Activated naive CD8-positive, alpha-beta T cell treated with anti-CD3 and anti-CD28 coated beads, Interleukin-2, amount 10 ng/mL, durations not matched to agents 7 days and 5 days (primary cell): ENCODE data around the gene ZMIZ1. TPM values are rescaled to one million over a fixed set of nuclear protein-coding genes. Genes with fewer than 3 reads are reported as not detected.

ENCODE experiments used
- ATAC-seq: fragments of 150-1000 bp; cut with Tn5 transposase; one replicate; pipeline ENCODE4 v1.10.0; 2021; ENCODE audit warnings: low read depth, moderate library complexity
- POLR2A ChIA-PET: fragments of 350-600 bp; sonication (Branson Sonifier 250); formaldehyde crosslinking; loops from one replicate; lab custom pipeline; 2021; ENCODE audit warnings: antibody characterized with exemption; lab: Charles Lee
- DNase-seq: peaks from one replicate; pipeline ENCODE4 v3.0.0; 2021
- H3K27ac Mint-ChIP-seq: one replicate; pipeline ENCODE4 v1.8.0; 2022; ENCODE audit warnings: mild to moderate bottlenecking, mixed read lengths
- H3K27me3 Mint-ChIP-seq: one replicate; pipeline ENCODE4 v1.8.0; 2022; ENCODE audit warnings: mild to moderate bottlenecking, moderate library complexity, mixed read lengths
- H3K36me3 Mint-ChIP-seq: one replicate; pipeline ENCODE4 v1.8.0; 2021; ENCODE audit warnings: mild to moderate bottlenecking, mixed read lengths
- H3K4me1 Mint-ChIP-seq: one replicate; pipeline ENCODE4 v1.8.0; 2021; ENCODE audit warnings: mixed read lengths
- H3K4me3 Mint-ChIP-seq: one replicate; pipeline ENCODE4 v1.8.0; 2022; ENCODE audit warnings: mild to moderate bottlenecking, moderate library complexity, mixed read lengths
- H3K9me3 Mint-ChIP-seq: one replicate; pipeline ENCODE4 v1.8.0; 2021; ENCODE audit warnings: mixed read lengths
- total RNA-seq, 2 experiments: library from RNA; stranded (reverse); gene quantifications; one replicate each; pipeline ENCODE4 v1.2.3, GENCODE V29; 2021

ZMIZ1 gene
- total RNA-seq, 2 experiments from 2014 or later: 28.8 to 29.3 TPM

- ATAC-seq: no peak
- H3K36me3 Mint-ChIP-seq: no peaks in the 10 kb centered on the region
- no peaks in the 10 kb centered on the region for H3K27me3 Mint-ChIP-seq
- H3K4me1 Mint-ChIP-seq: no peaks in the 10 kb centered on the region
- H3K4me3 Mint-ChIP-seq: no peak overlapping the region
- no peak overlapping the region for H3K27ac Mint-ChIP-seq
- POLR2A ChIA-PET: no interaction called here
- no peak for DNase-seq
- H3K9me3 Mint-ChIP-seq: no peaks in the 10 kb centered on the region
Measured at GRCh38 chr10:79189853-79190435, 121.2 kb downstream of the ZMIZ1 start.

- POLR2A ChIA-PET: no interaction called here
- ATAC-seq: no peak
Measured at GRCh38 chr10:79190740-79191261, 122.0 kb downstream of the ZMIZ1 start.

GRCh38 chr10:79191951-79192676 is 123.3 kb downstream of the ZMIZ1 start:
- ATAC-seq (no peak), DNase-seq (no peak)
- Mint-ChIP-seq H3K9me3 (no peaks in the 10 kb centered on the region), H3K27ac (no peak overlapping the region), H3K36me3 (no peaks in the 10 kb centered on the region), H3K4me1 (peaks cover 2% of the 10 kb centered on the region), H3K4me3 (no peak overlapping the region), H3K27me3 (no peaks in the 10 kb centered on the region)
- POLR2A ChIA-PET: no interaction called here

More at GRCh38 chr10:79190740-79191261, 122.0 kb downstream of the ZMIZ1 start:
- peaks cover 2% of the 10 kb centered on the region for H3K4me1 Mint-ChIP-seq
- H3K9me3 Mint-ChIP-seq: no peaks in the 10 kb centered on the region
- DNase-seq: no peak
- H3K36me3 Mint-ChIP-seq: no peaks in the 10 kb centered on the region
- H3K27me3 Mint-ChIP-seq: no peaks in the 10 kb centered on the region
- H3K4me3 Mint-ChIP-seq: no peak overlapping the region
- no peak overlapping the region for H3K27ac Mint-ChIP-seq

GRCh38 chr10:79192677-79193003 is 123.9 kb downstream of the ZMIZ1 start:
- no peak overlapping the region for H3K4me3 Mint-ChIP-seq
- H3K27ac Mint-ChIP-seq: no peak overlapping the region
- no peaks in the 10 kb centered on the region for H3K36me3 Mint-ChIP-seq
- no peaks in the 10 kb centered on the region for H3K27me3 Mint-ChIP-seq
- H3K4me1 Mint-ChIP-seq: peaks cover 2% of the 10 kb centered on the region
- DNase-seq (no peak), ATAC-seq (no peak)
- no peaks in the 10 kb centered on the region for H3K9me3 Mint-ChIP-seq
- POLR2A ChIA-PET: no interaction called here

- no peak overlapping the region for H3K27ac Mint-ChIP-seq
- ATAC-seq (no peak), DNase-seq (no peak)
- H3K4me3 Mint-ChIP-seq: no peak overlapping the region
- no peaks in the 10 kb centered on the region for H3K9me3 Mint-ChIP-seq
- POLR2A ChIA-PET: no interaction called here
- H3K27me3 Mint-ChIP-seq: no peaks in the 10 kb centered on the region
- peaks cover 2% of the 10 kb centered on the region for H3K4me1 Mint-ChIP-seq
- H3K36me3 Mint-ChIP-seq: no peaks in the 10 kb centered on the region
Measured at GRCh38 chr10:79193694-79194382, 125.1 kb downstream of the ZMIZ1 start.

GRCh38 chr10:79195091-79195923 is 126.5 kb downstream of the ZMIZ1 start:
- Mint-ChIP-seq H3K36me3 (no peaks in the 10 kb centered on the region), H3K9me3 (no peaks in the 10 kb centered on the region), H3K27me3 (no peaks in the 10 kb centered on the region), H3K27ac (no peak overlapping the region), H3K4me1 (peaks cover 2% of the 10 kb centered on the region), H3K4me3 (no peak overlapping the region)
- POLR2A ChIA-PET: interaction anchor here (0.7 to 1.0 kb wide), 2 partner anchors 38 to 68 kb away, joined by 3 to 4 read pairs; no protein-coding TSS in a partner anchor
- DNase-seq (peak; percentile 86), ATAC-seq (peak; percentile 89)

- POLR2A ChIA-PET: interaction anchor here (0.6 kb wide), 1 partner anchor 1148 kb away, joined by 3 read pairs; no protein-coding TSS in a partner anchor
- Mint-ChIP-seq H3K27me3 (no peaks in the 10 kb centered on the region), H3K9me3 (no peaks in the 10 kb centered on the region), H3K27ac (no peak overlapping the region), H3K4me3 (no peak overlapping the region), H3K4me1 (peaks cover 2% of the 10 kb centered on the region), H3K36me3 (no peaks in the 10 kb centered on the region)
- DNase-seq: peak; percentile 86
- ATAC-seq: peak; percentile 50
Measured at GRCh38 chr10:79196470-79197461, 128.0 kb downstream of the ZMIZ1 start.

- Mint-ChIP-seq H3K27me3 (no peaks in the 10 kb centered on the region), H3K36me3 (no peaks in the 10 kb centered on the region), H3K9me3 (no peaks in the 10 kb centered on the region), H3K4me3 (no peak overlapping the region), H3K27ac (no peak overlapping the region), H3K4me1 (peaks cover 2% of the 10 kb centered on the region)
- no peak for ATAC-seq
- POLR2A ChIA-PET: no interaction called here
- DNase-seq: no peak
Measured at GRCh38 chr10:79197558-79197957, 128.8 kb downstream of the ZMIZ1 start.

- peaks cover 2% of the 10 kb centered on the region for H3K4me1 Mint-ChIP-seq
- H3K9me3 Mint-ChIP-seq: no peaks in the 10 kb centered on the region
- H3K36me3 Mint-ChIP-seq: peaks cover 1% of the 10 kb centered on the region
- no peaks in the 10 kb centered on the region for H3K27me3 Mint-ChIP-seq
- POLR2A ChIA-PET: no interaction called here
- ATAC-seq: no peak
- H3K27ac Mint-ChIP-seq: no peak overlapping the region
- DNase-seq: no peak
- no peak overlapping the region for H3K4me3 Mint-ChIP-seq
Measured at GRCh38 chr10:79200346-79200745, 131.6 kb downstream of the ZMIZ1 start.

- no peaks in the 10 kb centered on the region for H3K4me1 Mint-ChIP-seq
- no peaks in the 10 kb centered on the region for H3K27me3 Mint-ChIP-seq
- DNase-seq: no peak
- POLR2A ChIA-PET: interaction anchor here (0.7 kb wide), 1 partner anchor 263 kb away, joined by 5 read pairs; no protein-coding TSS in a partner anchor
- H3K4me3 Mint-ChIP-seq: no peak overlapping the region
- no peaks in the 10 kb centered on the region for H3K9me3 Mint-ChIP-seq
- no peak overlapping the region for H3K27ac Mint-ChIP-seq
- H3K36me3 Mint-ChIP-seq: peaks cover 1% of the 10 kb centered on the region
- no peak for ATAC-seq
Measured at GRCh38 chr10:79201706-79202105, 132.9 kb downstream of the ZMIZ1 start.

GRCh38 chr10:79202188-79203013 is 133.6 kb downstream of the ZMIZ1 start:
- POLR2A ChIA-PET: interaction anchor here (0.7 to 1.3 kb wide), 2 partner anchors 18 to 264 kb away, joined by 5 read pairs; no protein-coding TSS in a partner anchor
- ATAC-seq (no peak), DNase-seq (peak; percentile 61)
- Mint-ChIP-seq H3K9me3 (no peaks in the 10 kb centered on the region), H3K27me3 (no peaks in the 10 kb centered on the region), H3K36me3 (peaks cover 1% of the 10 kb centered on the region), H3K4me1 (no peaks in the 10 kb centered on the region), H3K4me3 (no peak overlapping the region), H3K27ac (no peak overlapping the region)
